ENCODE measurements around the gene SHISA7. TPM values are rescaled to one million over a fixed set of nuclear protein-coding genes. Genes with fewer than 3 reads are reported as not detected.

SHISA7 gene
- total RNA-seq, 2 donors from 2014 or later: not detected

DNA sequence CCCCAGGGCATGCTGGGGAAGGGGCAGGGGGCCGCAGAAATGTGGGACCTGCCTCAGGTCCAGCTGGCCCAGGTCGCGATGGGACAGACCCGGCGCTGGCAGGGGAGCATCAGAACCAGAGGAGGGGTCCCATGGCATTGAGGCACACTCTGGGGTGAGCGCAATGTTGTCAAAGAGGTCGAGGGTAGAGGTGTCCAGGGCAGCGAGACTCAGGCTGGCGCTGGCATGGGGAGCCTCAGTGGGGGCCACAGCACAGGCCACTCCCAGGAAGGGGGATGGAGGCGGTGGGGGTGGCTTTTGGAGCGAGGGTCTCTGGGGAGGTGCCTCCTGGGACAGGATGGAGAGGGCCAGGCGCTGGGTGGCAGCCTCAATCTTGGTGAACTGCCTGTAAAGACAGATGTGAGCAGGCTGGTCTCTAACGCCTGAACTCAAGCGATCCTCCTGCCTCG is 20.5 kb upstream of the SHISA7 start:
- no peak overlapping the region for H3K9ac ChIP-seq (ENCODE audit: extremely low read depth, low read length, poor library complexity, severe bottlenecking)
- no peaks in the 10 kb centered on the region for H3K27me3 ChIP-seq (ENCODE audit: control insufficient read depth, insufficient read depth, low read length, poor library complexity, severe bottlenecking)
- H3K4me3 ChIP-seq (ENCODE audit: low read length): no peak overlapping the region
- Mint-ChIP-seq H3K27me3 (ENCODE audit: insufficient read depth) (peaks cover 38% of the 10 kb centered on the region), H3K36me3 (ENCODE audit: low read depth) (no peaks in the 10 kb centered on the region), H3K27ac (no peak overlapping the region), H3K9me3 (no peaks in the 10 kb centered on the region), H3K4me3 (peak overlapping the region; percentile 42), H3K4me1 (peaks cover 18% of the 10 kb centered on the region)
- WGBS, 2 experiments (ENCODE audit: insufficient coverage in 1 of 2, insufficient read length in 1 of 2): 86 to 89% methylated on average over 10 to 15 of the region's 15 CpGs
- H3K4me1 ChIP-seq (ENCODE audit: control insufficient read depth, insufficient read depth, low read length): peaks cover 4% of the 10 kb centered on the region
- TF ChIP-seq, protein P1, sequence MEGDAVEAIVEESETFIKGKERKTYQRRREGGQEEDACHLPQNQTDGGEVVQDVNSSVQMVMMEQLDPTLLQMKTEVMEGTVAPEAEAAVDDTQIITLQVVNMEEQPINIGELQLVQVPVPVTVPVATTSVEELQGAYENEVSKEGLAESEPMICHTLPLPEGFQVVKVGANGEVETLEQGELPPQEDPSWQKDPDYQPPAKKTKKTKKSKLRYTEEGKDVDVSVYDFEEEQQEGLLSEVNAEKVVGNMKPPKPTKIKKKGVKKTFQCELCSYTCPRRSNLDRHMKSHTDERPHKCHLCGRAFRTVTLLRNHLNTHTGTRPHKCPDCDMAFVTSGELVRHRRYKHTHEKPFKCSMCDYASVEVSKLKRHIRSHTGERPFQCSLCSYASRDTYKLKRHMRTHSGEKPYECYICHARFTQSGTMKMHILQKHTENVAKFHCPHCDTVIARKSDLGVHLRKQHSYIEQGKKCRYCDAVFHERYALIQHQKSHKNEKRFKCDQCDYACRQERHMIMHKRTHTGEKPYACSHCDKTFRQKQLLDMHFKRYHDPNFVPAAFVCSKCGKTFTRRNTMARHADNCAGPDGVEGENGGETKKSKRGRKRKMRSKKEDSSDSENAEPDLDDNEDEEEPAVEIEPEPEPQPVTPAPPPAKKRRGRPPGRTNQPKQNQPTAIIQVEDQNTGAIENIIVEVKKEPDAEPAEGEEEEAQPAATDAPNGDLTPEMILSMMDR (conservative IDR thresholded peaks at IDR 0.05): no peak
- H3K27ac ChIP-seq (ENCODE audit: low read depth, low read length): no peak overlapping the region
- peak; percentile 70 for DNase-seq
- no peaks in the 10 kb centered on the region for H3K36me3 ChIP-seq (ENCODE audit: control insufficient read depth, insufficient read depth, low read length)
- no peaks in the 10 kb centered on the region for H3K9me3 ChIP-seq (ENCODE audit: control insufficient read depth, low read length)

DNA sequence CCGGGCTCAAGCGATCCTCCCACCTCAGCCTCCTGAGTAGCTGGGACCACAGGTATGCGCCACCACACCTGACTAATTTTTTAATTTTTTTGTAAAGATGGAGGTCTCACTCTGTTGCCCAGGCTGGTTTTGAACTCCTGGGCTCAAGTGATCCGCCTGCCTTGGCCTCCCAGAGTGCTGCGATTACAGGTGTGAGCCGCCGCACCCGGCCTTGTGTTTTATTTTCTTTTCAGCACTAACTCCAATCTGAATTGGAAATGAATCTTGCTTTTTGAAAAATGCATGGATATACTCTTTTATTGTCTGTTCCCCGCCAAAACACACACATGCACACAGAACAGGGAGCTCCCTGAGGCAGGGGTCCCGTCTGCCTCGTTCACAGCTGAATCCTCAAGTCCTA is 19.6 kb upstream of the SHISA7 start:
- Mint-ChIP-seq H3K9me3 (no peaks in the 10 kb centered on the region), H3K4me1 (peaks cover 18% of the 10 kb centered on the region), H3K4me3 (peak overlapping the region; percentile 69), H3K27ac (no peak overlapping the region), H3K27me3 (ENCODE audit: insufficient read depth) (peaks cover 38% of the 10 kb centered on the region), H3K36me3 (ENCODE audit: low read depth) (no peaks in the 10 kb centered on the region)
- Histone ChIP-seq H3K27me3 (ENCODE audit: control insufficient read depth, insufficient read depth, low read length, poor library complexity, severe bottlenecking) (no peaks in the 10 kb centered on the region), H3K4me1 (ENCODE audit: control insufficient read depth, insufficient read depth, low read length) (peaks cover 4% of the 10 kb centered on the region), H3K9me3 (ENCODE audit: control insufficient read depth, low read length) (no peaks in the 10 kb centered on the region), H3K4me3 (ENCODE audit: low read length) (no peak overlapping the region), H3K9ac (ENCODE audit: extremely low read depth, low read length, poor library complexity, severe bottlenecking) (no peak overlapping the region), H3K36me3 (ENCODE audit: control insufficient read depth, insufficient read depth, low read length) (no peaks in the 10 kb centered on the region), H3K27ac (ENCODE audit: low read depth, low read length) (no peak overlapping the region)
- no peak for DNase-seq
- TF ChIP-seq, protein P1 (conservative IDR thresholded peaks at IDR 0.05): peak; percentile 42
- WGBS, 2 experiments (ENCODE audit: insufficient coverage in 1 of 2, insufficient read length in 1 of 2): 79 to 90% methylated on average over 5 to 11 of the region's 11 CpGs

DNA sequence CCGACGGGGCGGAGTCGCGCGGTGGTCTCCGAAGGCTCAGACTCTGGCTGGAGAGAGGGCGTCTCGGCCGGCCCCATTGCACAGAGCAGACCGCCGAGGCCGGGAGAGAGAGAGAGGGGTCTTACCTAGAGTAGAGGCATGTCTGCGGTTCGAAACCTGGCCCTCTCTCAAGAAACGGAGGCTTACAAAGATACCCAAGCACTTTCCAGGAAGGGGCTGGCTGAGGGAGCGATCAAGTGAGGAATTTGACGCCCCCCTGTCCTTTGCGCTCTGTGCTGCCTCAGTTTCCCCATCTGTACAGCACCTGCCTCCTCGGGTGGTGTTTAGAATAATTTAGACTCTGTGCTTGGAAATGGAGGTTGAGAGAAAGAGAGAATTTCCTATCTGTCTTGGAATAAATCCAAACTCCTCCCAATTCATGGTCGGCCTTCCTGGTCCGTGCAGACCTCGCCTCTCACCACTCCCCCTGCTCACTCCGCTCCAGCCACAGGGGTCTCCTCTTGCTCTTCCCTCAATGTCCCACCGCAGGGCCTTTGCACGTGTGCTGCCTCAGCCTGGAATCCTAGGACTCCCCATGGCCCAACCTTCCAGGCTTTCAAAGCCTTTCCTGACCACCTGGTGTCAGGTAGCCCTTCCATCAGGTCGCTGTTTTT is 19.0 kb upstream of the SHISA7 start:
- H3K27ac Mint-ChIP-seq: peak overlapping the region; percentile 83
- TF ChIP-seq, protein P1 (conservative IDR thresholded peaks at IDR 0.05): no peak
- Histone ChIP-seq H3K9me3 (ENCODE audit: control insufficient read depth, low read length) (no peaks in the 10 kb centered on the region), H3K9ac (ENCODE audit: extremely low read depth, low read length, poor library complexity, severe bottlenecking) (no peak overlapping the region), H3K4me3 (ENCODE audit: low read length) (peak overlapping the region; percentile 75), H3K27ac (ENCODE audit: low read depth, low read length) (no peak overlapping the region), H3K36me3 (ENCODE audit: control insufficient read depth, insufficient read depth, low read length) (no peaks in the 10 kb centered on the region), H3K27me3 (ENCODE audit: control insufficient read depth, insufficient read depth, low read length, poor library complexity, severe bottlenecking) (no peaks in the 10 kb centered on the region), H3K4me1 (ENCODE audit: control insufficient read depth, insufficient read depth, low read length) (peaks cover 4% of the 10 kb centered on the region)
- peaks cover 38% of the 10 kb centered on the region for H3K27me3 Mint-ChIP-seq (ENCODE audit: insufficient read depth)
- 32 to 64% methylated on average over 9 to 26 of the region's 27 CpGs for WGBS, 2 experiments (ENCODE audit: insufficient coverage in 1 of 2, insufficient read length in 1 of 2)
- H3K9me3 Mint-ChIP-seq: no peaks in the 10 kb centered on the region
- peak overlapping the region; percentile 69 for H3K4me3 Mint-ChIP-seq
- H3K36me3 Mint-ChIP-seq (ENCODE audit: low read depth): no peaks in the 10 kb centered on the region
- no peak for DNase-seq
- peaks cover 18% of the 10 kb centered on the region for H3K4me1 Mint-ChIP-seq

Measured in endodermal cell (in vitro differentiated cells).